GM23338 (cell line): ENCODE data around the gene TANGO2.

Experiments
- CTCF ChIP-seq, 2 experiments: fragments of 200-600 bp in 1 of 2; sonication (generic) in 1 of 2; conservative IDR thresholded peaks; 2 replicates each; pipeline versions ENCODE4 v1.5.1 to v1.6.1; 2016 to 2017; ENCODE audit warnings: antibody characterized with exemption in 2 of 2, low read depth in 2 of 2, mild to moderate bottlenecking in 2 of 2, moderate library complexity in 1 of 2
- ETS1 ChIP-seq: IDR thresholded peaks from 2 replicates; pipeline ENCODE4 v1.6.1; 2016; ENCODE audit warnings: antibody characterized with exemption
- EZH2 ChIP-seq: fragments of 200-600 bp; sonication (generic); IDR thresholded peaks from one replicate; pipeline ENCODE4 v1.8.0; 2017; ENCODE audit warnings: antibody characterized with exemption, mild to moderate bottlenecking, low read depth; ENCODE audit not compliant: unreplicated experiment
- POLR2AphosphoS5 ChIP-seq: IDR thresholded peaks from 2 replicates; pipeline ENCODE4 v1.6.1; 2016; ENCODE audit warnings: antibody characterized with exemption, low read depth
- ZNF331 ChIP-seq: fragments of 250-450 bp; sonication (Bioruptor Pico); IDR thresholded peaks from 2 replicates; pipeline ENCODE4 v1.5.0; 2020; ENCODE audit warnings: low read depth, mild to moderate bottlenecking, moderate library complexity

- TF ChIP-seq CTCF (conservative IDR thresholded peaks at IDR 0.05; ENCODE audit: low read depth in 2 of 2) (no peak), EZH2 (no peak), POLR2AphosphoS5 (no peak), ETS1 (no peak), ZNF331 (CRISPR knock-in tag) (no peak)
Measured at GRCh38 chr22:20015187-20015625, 5.7 kb upstream of the TANGO2 start.
